Activated B cell treated with CpG ODN at 0.5 μM for 24 hours (primary cell): ENCODE results near the gene BCAT1. TPM values are rescaled to one million over a fixed set of nuclear protein-coding genes. Genes with fewer than 3 reads are reported as not detected.

ENCODE experiments used
- ATAC-seq: fragments of 200-7000 bp; cut with Tn5 transposase; one replicate; pipeline ENCODE4 v1.10.0; 2021; ENCODE audit warnings: low read depth, mild to moderate bottlenecking, moderate library complexity
- CTCF ChIA-PET: fragments of 350-600 bp; sonication (Branson Sonifier 250); formaldehyde crosslinking; loops from one replicate; lab custom pipeline; 2021; ENCODE audit warnings: antibody characterized with exemption; lab: Charles Lee
- POLR2A ChIA-PET: fragments of 350-600 bp; sonication (Branson Sonifier 250); formaldehyde crosslinking; loops from one replicate; lab custom pipeline; 2021; ENCODE audit warnings: antibody characterized with exemption; lab: Charles Lee
- DNase-seq: peaks from one replicate; pipeline ENCODE4 v3.0.0; 2022
- H3K27ac Mint-ChIP-seq: one replicate; pipeline ENCODE4 v1.8.0; 2020; ENCODE audit warnings: mixed read lengths
- H3K27me3 Mint-ChIP-seq: one replicate; pipeline ENCODE4 v1.8.0; 2021; ENCODE audit warnings: mixed read lengths
- H3K36me3 Mint-ChIP-seq: one replicate; pipeline ENCODE4 v1.8.0; 2021; ENCODE audit warnings: low read depth, mixed read lengths
- H3K4me1 Mint-ChIP-seq: one replicate; pipeline ENCODE4 v1.8.0; 2021; ENCODE audit warnings: mixed read lengths
- H3K4me3 Mint-ChIP-seq: one replicate; pipeline ENCODE4 v1.8.0; 2020; ENCODE audit warnings: mild to moderate bottlenecking, mixed read lengths
- H3K9me3 Mint-ChIP-seq: one replicate; pipeline ENCODE4 v1.8.0; 2020; ENCODE audit warnings: mixed read lengths
- intact Hi-C: fragments of 100-400 bp; cut with micrococcal nuclease; formaldehyde crosslinking; loops from one replicate; pipeline ENCODE4 v1.15.1; 2024
- total RNA-seq: library from RNA; stranded (reverse); gene quantifications from 2 replicates; pipeline ENCODE4 v1.2.3, GENCODE V29; 2022
- TF ChIP-seq, protein P1 (sequence below): fragments of 200-600 bp; IDR thresholded peaks from one replicate; pipeline ENCODE4 v1.8.0; 2022; ENCODE audit warnings: antibody characterized with exemption, mild to moderate bottlenecking

BCAT1 gene
- total RNA-seq, 1 donor from 2014 or later = 69.6 TPM

DNA sequence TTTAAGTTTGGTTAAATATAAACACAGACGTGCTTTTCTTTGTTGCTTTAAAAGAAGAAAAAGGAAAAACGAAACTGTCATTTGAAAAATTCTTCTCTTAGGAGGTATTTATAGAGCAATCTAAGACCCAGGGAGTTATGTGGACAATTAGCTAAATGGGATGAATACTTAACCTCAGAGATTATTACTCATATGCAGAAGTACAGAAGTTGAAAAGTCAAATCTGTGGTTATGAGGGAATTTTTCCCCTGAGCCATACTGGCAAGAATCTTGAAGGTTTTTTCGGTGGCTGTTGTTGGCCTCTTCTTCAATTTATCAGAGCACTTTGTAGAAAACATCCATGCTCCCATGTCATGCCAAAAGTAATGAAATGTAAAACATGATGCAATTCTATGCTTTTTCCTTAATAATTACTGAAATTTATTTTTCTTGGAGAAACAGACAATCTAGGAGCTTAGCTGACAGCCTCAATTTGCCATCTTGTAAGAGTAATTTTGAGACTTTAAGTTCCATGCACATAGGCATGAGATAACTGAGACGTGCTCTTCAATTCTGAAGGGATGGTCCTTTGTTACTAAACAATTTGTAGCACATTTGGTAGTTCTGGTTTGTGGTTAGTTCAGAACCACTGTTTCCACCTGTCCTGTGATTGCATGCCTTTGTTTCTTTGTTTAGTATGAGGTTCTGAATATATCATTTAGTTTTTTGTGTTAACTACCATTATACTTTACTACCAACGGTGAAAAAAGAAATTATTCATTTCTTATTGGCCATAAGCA is 126.6 kb downstream of the BCAT1 start:
- ATAC-seq = peak; percentile 72
- intact Hi-C loops = loop anchor here (1.0 kb wide), 1 partner anchor 8 kb away; no protein-coding TSS in a partner anchor
- DNase-seq = no peak
- H3K27me3 Mint-ChIP-seq = no peaks in the 10 kb centered on the region
- TF ChIP-seq, protein P1, sequence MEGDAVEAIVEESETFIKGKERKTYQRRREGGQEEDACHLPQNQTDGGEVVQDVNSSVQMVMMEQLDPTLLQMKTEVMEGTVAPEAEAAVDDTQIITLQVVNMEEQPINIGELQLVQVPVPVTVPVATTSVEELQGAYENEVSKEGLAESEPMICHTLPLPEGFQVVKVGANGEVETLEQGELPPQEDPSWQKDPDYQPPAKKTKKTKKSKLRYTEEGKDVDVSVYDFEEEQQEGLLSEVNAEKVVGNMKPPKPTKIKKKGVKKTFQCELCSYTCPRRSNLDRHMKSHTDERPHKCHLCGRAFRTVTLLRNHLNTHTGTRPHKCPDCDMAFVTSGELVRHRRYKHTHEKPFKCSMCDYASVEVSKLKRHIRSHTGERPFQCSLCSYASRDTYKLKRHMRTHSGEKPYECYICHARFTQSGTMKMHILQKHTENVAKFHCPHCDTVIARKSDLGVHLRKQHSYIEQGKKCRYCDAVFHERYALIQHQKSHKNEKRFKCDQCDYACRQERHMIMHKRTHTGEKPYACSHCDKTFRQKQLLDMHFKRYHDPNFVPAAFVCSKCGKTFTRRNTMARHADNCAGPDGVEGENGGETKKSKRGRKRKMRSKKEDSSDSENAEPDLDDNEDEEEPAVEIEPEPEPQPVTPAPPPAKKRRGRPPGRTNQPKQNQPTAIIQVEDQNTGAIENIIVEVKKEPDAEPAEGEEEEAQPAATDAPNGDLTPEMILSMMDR = no peak
- H3K4me3 Mint-ChIP-seq = peak overlapping the region; percentile 71
- no peaks in the 10 kb centered on the region for H3K9me3 Mint-ChIP-seq
- CTCF ChIA-PET = no interaction called here
- H3K4me1 Mint-ChIP-seq = peaks cover 50% of the 10 kb centered on the region
- H3K36me3 Mint-ChIP-seq = peaks cover 11% of the 10 kb centered on the region
- peak overlapping the region; percentile 33 for H3K27ac Mint-ChIP-seq
- POLR2A ChIA-PET = interaction anchor here (0.6 to 1.0 kb wide), 2 partner anchors 15 to 93 kb away, joined by 3 to 4 read pairs; no protein-coding TSS in a partner anchor

DNA sequence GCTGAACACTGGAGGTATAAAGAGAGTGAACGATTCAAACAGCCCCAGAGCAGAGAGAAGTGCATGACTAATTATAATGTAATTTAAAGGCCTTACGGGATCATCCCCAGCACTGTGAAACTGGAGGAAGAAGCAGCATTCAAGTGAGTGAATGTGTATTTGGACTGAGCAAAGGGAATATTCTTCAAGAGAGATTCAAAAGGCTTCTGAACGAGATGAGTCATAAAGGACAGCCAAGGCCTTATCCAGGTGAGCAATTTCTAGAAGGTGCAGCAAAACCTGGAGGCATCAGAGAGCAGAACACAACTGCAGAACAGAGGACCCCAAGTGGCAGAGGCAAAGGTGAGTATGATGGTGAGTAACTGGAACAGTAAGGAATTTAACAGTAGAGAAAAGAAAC is 127.2 kb downstream of the BCAT1 start:
- Mint-ChIP-seq H3K4me1 (peaks cover 50% of the 10 kb centered on the region), H3K36me3 (peaks cover 11% of the 10 kb centered on the region), H3K4me3 (peak overlapping the region; percentile 71), H3K27ac (peak overlapping the region; percentile 33), H3K27me3 (no peaks in the 10 kb centered on the region), H3K9me3 (no peaks in the 10 kb centered on the region)
- intact Hi-C loops = loop anchor here (1.0 kb wide), 1 partner anchor 7 kb away; no protein-coding TSS in a partner anchor
- ChIA-PET CTCF (no interaction called here), POLR2A (interaction anchor here (0.7 to 1.0 kb wide), 2 partner anchors 16 to 92 kb away, joined by 3 read pairs; no protein-coding TSS in a partner anchor)
- DNase-seq (no peak), ATAC-seq (peak; percentile 22)
- TF ChIP-seq, protein P1 = no peak

DNA sequence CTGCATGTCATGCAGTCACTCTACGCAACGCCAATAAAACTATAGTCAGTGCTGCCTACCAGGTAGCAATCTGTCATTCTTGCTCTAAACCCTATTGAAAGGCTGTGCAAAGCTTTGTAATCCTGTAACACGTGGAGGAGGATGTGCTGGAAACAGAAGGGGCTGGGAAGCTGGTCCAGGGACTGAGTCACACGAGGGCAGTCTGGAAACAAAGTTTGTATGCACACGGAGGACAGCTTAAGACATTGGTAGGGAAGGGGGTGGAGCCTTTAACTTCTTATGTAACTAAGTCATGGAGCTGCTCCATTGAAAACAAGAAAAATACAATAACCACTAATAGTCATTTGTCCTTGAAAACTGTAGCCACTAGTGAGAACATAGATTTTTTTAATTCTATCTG is 128.0 kb downstream of the BCAT1 start:
- Mint-ChIP-seq H3K36me3 (peaks cover 11% of the 10 kb centered on the region), H3K27me3 (no peaks in the 10 kb centered on the region), H3K9me3 (no peaks in the 10 kb centered on the region), H3K27ac (no peak overlapping the region), H3K4me1 (peaks cover 50% of the 10 kb centered on the region), H3K4me3 (no peak overlapping the region)
- TF ChIP-seq, protein P1 = no peak
- ATAC-seq = no peak
- CTCF ChIA-PET = no interaction called here
- no peak for DNase-seq
- intact Hi-C loops = no loop called here
- POLR2A ChIA-PET = interaction anchor here (0.7 kb wide), 1 partner anchor 92 kb away, joined by 3 read pairs; no protein-coding TSS in a partner anchor

DNA sequence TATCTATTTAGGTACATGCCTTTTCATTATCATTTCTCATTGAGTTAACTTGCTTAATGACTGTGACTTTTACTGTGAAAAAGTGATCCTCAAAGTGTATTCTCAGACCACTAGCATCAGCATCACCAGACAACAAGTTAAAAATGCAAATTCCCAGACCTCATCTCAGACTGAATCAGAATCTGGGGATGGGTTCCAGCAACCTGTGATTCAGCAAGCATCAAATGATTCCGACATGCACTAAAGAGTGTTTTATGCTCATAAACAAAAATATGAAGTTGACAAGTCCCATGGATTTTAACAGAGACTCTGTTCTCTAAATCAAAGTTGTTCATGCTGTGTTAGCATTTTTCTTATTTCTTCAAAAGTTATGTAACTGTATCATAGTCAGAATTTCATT is 130.6 kb downstream of the BCAT1 start:
- ATAC-seq (no peak), DNase-seq (no peak)
- Mint-ChIP-seq H3K4me3 (no peak overlapping the region), H3K4me1 (peaks cover 59% of the 10 kb centered on the region), H3K27ac (no peak overlapping the region), H3K9me3 (no peaks in the 10 kb centered on the region), H3K27me3 (no peaks in the 10 kb centered on the region), H3K36me3 (peaks cover 5% of the 10 kb centered on the region)
- intact Hi-C loops = no loop called here
- CTCF ChIA-PET = no interaction called here
- POLR2A ChIA-PET = interaction anchor here (1.4 kb wide), 1 partner anchor 402 kb away, joined by 3 read pairs; no protein-coding TSS in a partner anchor
- TF ChIP-seq, protein P1 = no peak

- intact Hi-C loops = no loop called here
- Mint-ChIP-seq H3K36me3 (peaks cover 1% of the 10 kb centered on the region), H3K9me3 (no peaks in the 10 kb centered on the region), H3K27me3 (no peaks in the 10 kb centered on the region), H3K4me1 (peaks cover 37% of the 10 kb centered on the region), H3K27ac (peak overlapping the region; percentile 80), H3K4me3 (peak overlapping the region; percentile 77)
- TF ChIP-seq, protein P1 = no peak
- no peak for ATAC-seq
- DNase-seq = no peak
- POLR2A ChIA-PET = interaction anchor here (1.0 to 2.1 kb wide), 5 partner anchors 11 to 85 kb away, joined by 4 to 10 read pairs (median 9); no protein-coding TSS in a partner anchor
- CTCF ChIA-PET = no interaction called here
Observed at GRCh38 chr12:24815114-24815423, 133.8 kb downstream of the BCAT1 start.
